ENCODE measurements around the gene PFN2.

GRCh38 chr3:150005243-150006112 lies 34.8 kb upstream of the PFN2 start:
- TF ChIP-seq CTCF (IDR thresholded peaks at IDR 0.05; ENCODE audit: insufficient read depth, low read depth, low read length) (no peak), EZH2 (IDR thresholded peaks at IDR 0.05; ENCODE audit: insufficient read depth, low read length) (no peak)

All from astrocyte (in vitro differentiated cells and primary cell).